Airway epithelial cell (primary cell): Measurements from ENCODE around the gene SPOP. TPM values are rescaled to one million over a fixed set of nuclear protein-coding genes. Genes with fewer than 3 reads are reported as not detected.

ENCODE experiments used
- total RNA-seq: library from RNA; depleted of rRNA; stranded (reverse); fragments of >200 nt; gene quantifications from 2 replicates; pipeline ENCODE4 v1.2.3, GENCODE V29; 2015

The SPOP gene
- 21.9 and 24.9 TPM in 2 replicates for total RNA-seq

GRCh38 chr17:49677933-49678847 is at the start of gene SPOP:
SPOP (minus strand) TSS chr17:49678097; CDS start chr17:49622810, 55,287 bp downstream.

GRCh38 chr17:49707608-49708514 is 30.0 kb upstream of the SPOP start, which contains the start of gene SLC35B1:
SLC35B1 (minus strand) TSS chr17:49707964; CDS start chr17:49707833, 131 bp downstream.

GRCh38 chr17:49575679-49576087 is 102.2 kb downstream of the SPOP start, which contains the start of gene NXPH3:
NXPH3 (plus strand) TSS chr17:49575871; CDS start chr17:49576220, 349 bp downstream.

Other genes with a start within 250 kb of the SPOP start
- gene NGFR, start 182.8 kb downstream of the SPOP start, total RNA-seq: 3.2 and 3.9 TPM in 2 replicates
- gene NXPH3, start 102.2 kb downstream of the SPOP start, total RNA-seq: 0.21 and 0.23 TPM in 2 replicates
- gene SLC35B1, start 29.9 kb upstream of the SPOP start, total RNA-seq: 50.1 and 52.7 TPM in 2 replicates
- gene FAM117A, start 86.0 kb upstream of the SPOP start, total RNA-seq: 2.8 and 6.1 TPM in 2 replicates
- gene KAT7, start 110.6 kb upstream of the SPOP start, total RNA-seq: 26.2 and 38.5 TPM in 2 replicates
- gene TAC4, start 170.0 kb upstream of the SPOP start, total RNA-seq: not detected in 2 replicates